DOHH2 (cell line): ENCODE data around the gene SLX4IP.

Experiments used
- H3F3A ChIP-seq: fragments of 200-600 bp; sonication (generic), shearing (Covaris generic); 2 replicates; pipeline ENCODE4 v1.6.0; 2016; ENCODE audit warnings: antibody characterized with exemption, mild to moderate bottlenecking; ENCODE audit not compliant: control insufficient read depth, insufficient read depth
- H3K27ac ChIP-seq: fragments of 200-600 bp; sonication (generic); 2 replicates; pipeline ENCODE4 v1.5.1; 2014; ENCODE audit warnings: low read depth, mild to moderate bottlenecking, low read length, moderate library complexity
- H3K27me3 ChIP-seq: fragments of 200-600 bp; sonication (generic); 2 replicates; pipeline ENCODE4 v1.6.1; 2014; ENCODE audit warnings: mild to moderate bottlenecking, low read length, mixed read lengths; ENCODE audit not compliant: control insufficient read depth
- H3K36me3 ChIP-seq: fragments of 200-600 bp; sonication (generic); 2 replicates; pipeline ENCODE4 v1.6.1; 2014; ENCODE audit warnings: mild to moderate bottlenecking, low read length, moderate library complexity, mixed read lengths; ENCODE audit not compliant: control insufficient read depth
- H3K4me1 ChIP-seq: fragments of 200-600 bp; sonication (generic); 2 replicates; pipeline ENCODE4 v1.6.1; 2014; ENCODE audit warnings: mild to moderate bottlenecking, low read length, mixed read lengths; ENCODE audit not compliant: control insufficient read depth
- H3K4me2 ChIP-seq: fragments of 200-600 bp; sonication (generic); 2 replicates; pipeline ENCODE4 v1.6.0; 2014; ENCODE audit warnings: mild to moderate bottlenecking, low read length, moderate library complexity
- H3K4me3 ChIP-seq: fragments of 200-600 bp; sonication (generic); 2 replicates; pipeline ENCODE4 v1.5.1; 2014; ENCODE audit warnings: mild to moderate bottlenecking, low read length, mixed read lengths
- H3K79me2 ChIP-seq: fragments of 200-600 bp; sonication (generic); 2 replicates; pipeline ENCODE4 v1.6.1; 2014; ENCODE audit warnings: mild to moderate bottlenecking, low read length, mixed read lengths; ENCODE audit not compliant: control insufficient read depth
- H3K9me2 ChIP-seq: fragments of 200-600 bp; sonication (generic); replicated peaks from 2 replicates; pipeline ENCODE4 v1.6.1; 2014; ENCODE audit warnings: mild to moderate bottlenecking, low read length, mixed read lengths; ENCODE audit not compliant: control insufficient read depth
- H3K9me3 ChIP-seq: fragments of 200-600 bp; sonication (generic); 2 replicates; pipeline ENCODE4 v1.6.1; 2014; ENCODE audit warnings: antibody characterized with exemption, low read length, mixed read lengths; ENCODE audit not compliant: control insufficient read depth, insufficient read depth
- H4K20me1 ChIP-seq: fragments of 200-600 bp; sonication (generic); 2 replicates; pipeline ENCODE4 v1.6.0; 2014; ENCODE audit warnings: low read depth, mild to moderate bottlenecking, antibody characterized with exemption, low read length, moderate library complexity; ENCODE audit not compliant: control insufficient read depth, insufficient read depth
- CTCF ChIP-seq: fragments of 200-600 bp; sonication (generic); IDR thresholded peaks from one replicate; pipeline ENCODE4 v1.5.1; 2014; ENCODE audit warnings: antibody characterized with exemption, mild to moderate bottlenecking, low read depth, low read length; ENCODE audit not compliant: poor library complexity, severe bottlenecking
- EZH2phosphoT487 ChIP-seq: fragments of 200-600 bp; sonication (generic); IDR thresholded peaks from 2 replicates; pipeline ENCODE4 v1.6.1; 2017; ENCODE audit warnings: borderline replicate concordance, mild to moderate bottlenecking, antibody characterized with exemption, low read length, moderate library complexity, mixed read lengths

Gene SLX4IP

GRCh38 chr20:10522328-10522727 lies 87.2 kb downstream of the SLX4IP start:
- Histone ChIP-seq H3K27ac (no peak overlapping the region), H3K79me2 (peaks cover 23% of the 10 kb centered on the region), H4K20me1 (peaks cover 9% of the 10 kb centered on the region; the same call in 1 of the 2 replicates), H3F3A (no peaks in the 10 kb centered on the region), H3K4me2 (no peak overlapping the region), H3K4me3 (no peak overlapping the region), H3K9me3 (no peaks in the 10 kb centered on the region), H3K4me1 (peaks cover 7% of the 10 kb centered on the region), H3K9me2 (no peaks in the 10 kb centered on the region), H3K36me3 (no peaks in the 10 kb centered on the region), H3K27me3 (no peaks in the 10 kb centered on the region)
- TF ChIP-seq CTCF (no peak), EZH2phosphoT487 (no peak)

GRCh38 chr20:10523443-10523842 lies 88.3 kb downstream of the SLX4IP start:
- Histone ChIP-seq H3K4me2 (no peak overlapping the region), H3K9me3 (no peaks in the 10 kb centered on the region), H3K79me2 (peaks cover 23% of the 10 kb centered on the region), H3K4me1 (peaks cover 7% of the 10 kb centered on the region), H3K27me3 (no peaks in the 10 kb centered on the region), H3K9me2 (no peaks in the 10 kb centered on the region), H3K27ac (no peak overlapping the region), H3K36me3 (no peaks in the 10 kb centered on the region), H3K4me3 (no peak overlapping the region), H4K20me1 (peaks cover 9% of the 10 kb centered on the region; the same call in 1 of the 2 replicates), H3F3A (no peaks in the 10 kb centered on the region)
- TF ChIP-seq CTCF (no peak), EZH2phosphoT487 (no peak)

- Histone ChIP-seq H3K27me3 (no peaks in the 10 kb centered on the region), H3K4me3 (no peak overlapping the region), H3F3A (no peaks in the 10 kb centered on the region), H3K36me3 (no peaks in the 10 kb centered on the region), H3K4me1 (peaks cover 7% of the 10 kb centered on the region), H3K9me3 (no peaks in the 10 kb centered on the region), H3K79me2 (peaks cover 23% of the 10 kb centered on the region), H4K20me1 (peaks cover 9% of the 10 kb centered on the region; the same call in 1 of the 2 replicates), H3K27ac (no peak overlapping the region), H3K4me2 (no peak overlapping the region), H3K9me2 (no peaks in the 10 kb centered on the region)
- TF ChIP-seq CTCF = no peak
- no peak for TF ChIP-seq EZH2phosphoT487
These were observed 89.0 kb downstream of the SLX4IP start for GRCh38 chr20:10524034-10524476.

DNA sequence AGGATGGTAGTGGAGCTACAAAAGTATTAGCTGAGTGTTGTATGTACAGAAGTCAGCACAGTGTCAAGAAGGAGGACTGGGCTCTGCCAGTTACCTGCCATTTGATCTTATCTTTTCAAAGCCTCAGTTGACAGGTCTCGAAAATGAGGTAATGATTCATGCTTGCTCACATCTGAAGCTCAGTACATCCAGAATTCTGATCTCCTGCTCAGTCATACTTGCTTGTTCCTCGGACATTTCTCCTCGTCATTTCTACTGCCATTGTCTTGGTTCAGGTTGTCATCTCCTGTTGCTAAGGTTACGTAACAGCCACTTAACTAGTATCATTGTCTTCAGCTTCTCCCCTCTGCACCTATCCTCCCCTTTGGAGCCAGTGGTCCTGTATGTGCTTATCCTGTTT lies 89.5 kb downstream of the SLX4IP start:
- no peaks in the 10 kb centered on the region for H3K9me2 ChIP-seq
- TF ChIP-seq EZH2phosphoT487 = no peak
- no peak for TF ChIP-seq CTCF
- no peak overlapping the region for H3K27ac ChIP-seq
- H3K27me3 ChIP-seq = no peaks in the 10 kb centered on the region
- no peaks in the 10 kb centered on the region for H3K9me3 ChIP-seq
- H3K36me3 ChIP-seq = no peaks in the 10 kb centered on the region
- H4K20me1 ChIP-seq = peaks cover 9% of the 10 kb centered on the region; the same call in 1 of the 2 replicates
- H3F3A ChIP-seq = no peaks in the 10 kb centered on the region
- peaks cover 22% of the 10 kb centered on the region for H3K79me2 ChIP-seq
- peaks cover 7% of the 10 kb centered on the region for H3K4me1 ChIP-seq
- no peak overlapping the region for H3K4me2 ChIP-seq
- no peak overlapping the region for H3K4me3 ChIP-seq
